WTC11 (cell line): ENCODE measurements around the gene DPP8. TPM values are rescaled to one million over a fixed set of nuclear protein-coding genes. Genes with fewer than 3 reads are reported as not detected.
A peak's percentile ranks its signal among the peaks of the same experiment; 100 is the strongest.

Experiments
- ATAC-seq: fragments of 200-7000 bp; cut with Tn5 transposase; 2 replicates; pipeline ENCODE4 v1.10.0; 2021; ENCODE audit warnings: mild to moderate bottlenecking, moderate library complexity
- CTCF ChIA-PET: fragments of 300-600 bp; sonication (Branson Sonifier 250); formaldehyde crosslinking; loops from one replicate; lab custom pipeline; 2021; ENCODE audit warnings: antibody characterized with exemption; lab: Charles Lee
- POLR2A ChIA-PET: fragments of 350-600 bp; sonication (Branson Sonifier 250); formaldehyde crosslinking; loops from one replicate; lab custom pipeline; 2021; ENCODE audit warnings: antibody characterized with exemption; lab: Charles Lee
- DNase-seq: peaks from one replicate; pipeline ENCODE4 v3.0.0; 2021; ENCODE audit warnings: low spot score
- H3K27ac Mint-ChIP-seq: 2 replicates; pipeline ENCODE4 v1.8.0; 2021; ENCODE audit warnings: mixed read lengths
- H3K27me3 Mint-ChIP-seq: 2 replicates; pipeline ENCODE4 v1.8.0; 2021; ENCODE audit warnings: low read depth, mild to moderate bottlenecking, moderate library complexity, mixed read lengths
- H3K36me3 Mint-ChIP-seq: 2 replicates; pipeline ENCODE4 v1.8.0; 2021; ENCODE audit warnings: mixed read lengths
- H3K4me1 Mint-ChIP-seq: 2 replicates; pipeline ENCODE4 v1.8.0; 2022; ENCODE audit warnings: mixed read lengths
- H3K4me3 Mint-ChIP-seq: 2 replicates; pipeline ENCODE4 v1.8.0; 2021; ENCODE audit warnings: mild to moderate bottlenecking, moderate library complexity, mixed read lengths
- H3K9me3 Mint-ChIP-seq: 2 replicates; pipeline ENCODE4 v1.8.0; 2021; ENCODE audit warnings: mixed read lengths
- GABPB1 ChIP-seq: sonication (generic); formaldehyde crosslinking; IDR thresholded peaks from 2 replicates; pipeline ENCODE4 v1.8.1; 2023; ENCODE audit warnings: mild to moderate bottlenecking, missing genetic modification reagents
- JAZF1 ChIP-seq: fragments of 250-450 bp; sonication (Bioruptor Pico); IDR thresholded peaks from 2 replicates; pipeline ENCODE4 v1.9.0; 2021; ENCODE audit warnings: moderate library complexity, mild to moderate bottlenecking, inconsistent platforms
- JUN ChIP-seq: sonication (generic); formaldehyde crosslinking; IDR thresholded peaks from 2 replicates; pipeline ENCODE4 v1.8.0; 2023; ENCODE audit warnings: mild to moderate bottlenecking, missing genetic modification reagents
- NR1H2 ChIP-seq: sonication (generic); formaldehyde crosslinking; IDR thresholded peaks from 2 replicates; pipeline ENCODE4 v1.9.0; 2021; ENCODE audit warnings: mild to moderate bottlenecking, moderate library complexity, missing genetic modification reagents
- NR3C1 ChIP-seq: sonication (generic); formaldehyde crosslinking; conservative IDR thresholded peaks from 2 replicates; pipeline ENCODE4 v1.8.1; 2023; ENCODE audit warnings: low read depth, mild to moderate bottlenecking, missing genetic modification reagents
- PRRX2 ChIP-seq: fragments of 250-450 bp; sonication (Bioruptor Pico); IDR thresholded peaks from 2 replicates; pipeline ENCODE4 v1.8.0; 2021; ENCODE audit warnings: mild to moderate bottlenecking
- ZNF121 ChIP-seq: sonication (generic); formaldehyde crosslinking; IDR thresholded peaks from 2 replicates; pipeline ENCODE4 v1.8.0; 2023; ENCODE audit warnings: missing genetic modification reagents
- ZNF219 ChIP-seq: sonication (generic); formaldehyde crosslinking; IDR thresholded peaks from 2 replicates; pipeline ENCODE4 v1.8.0; 2023; ENCODE audit warnings: missing genetic modification reagents, mild to moderate bottlenecking, borderline replicate concordance
- ZNF416 ChIP-seq: fragments of 250-450 bp; sonication (Bioruptor Pico); IDR thresholded peaks from 2 replicates; pipeline ENCODE4 v1.9.0; 2021; ENCODE audit warnings: mild to moderate bottlenecking, inconsistent platforms
- ZNF423 ChIP-seq: fragments of 250-450 bp; sonication (Bioruptor Pico); IDR thresholded peaks from 2 replicates; pipeline ENCODE4 v2.1.2; 2022; ENCODE audit warnings: mild to moderate bottlenecking, moderate library complexity
- total RNA-seq: library from RNA; stranded (reverse); gene quantifications from 3 replicates; pipeline ENCODE4 v1.2.3, GENCODE V29; 2021
- TF ChIP-seq, protein P1 (sequence below): sonication (generic); formaldehyde crosslinking; IDR thresholded peaks from 2 replicates; pipeline ENCODE4 v1.8.1; 2022; ENCODE audit warnings: mild to moderate bottlenecking, missing genetic modification reagents, moderate library complexity, borderline replicate concordance
- TF ChIP-seq, protein P2 (sequence below): sonication (generic); formaldehyde crosslinking; IDR thresholded peaks from 2 replicates; pipeline ENCODE4 v1.8.0; 2022; ENCODE audit warnings: mild to moderate bottlenecking, missing genetic modification reagents
- TF ChIP-seq, protein P3 (sequence below): fragments of 200-600 bp; IDR thresholded peaks from 2 replicates; pipeline ENCODE4 v1.8.0; 2022; ENCODE audit warnings: antibody characterized with exemption

DPP8 gene
- total RNA-seq, 1 experiment from 2014 or later = 31.9 TPM

- ATAC-seq (no peak), DNase-seq (no peak)
- no peaks in the 10 kb centered on the region for H3K9me3 Mint-ChIP-seq
- no peaks in the 10 kb centered on the region for H3K27me3 Mint-ChIP-seq
- no peak overlapping the region for H3K4me3 Mint-ChIP-seq
- ChIA-PET POLR2A (interaction anchor here (0.6 to 1.0 kb wide), 2 partner anchors 7 to 90 kb away, joined by 3 to 4 read pairs; no protein-coding TSS in a partner anchor), CTCF (interaction anchor here (0.6 to 4.2 kb wide), 4 partner anchors 9 to 48 kb away, joined by 3 to 36 read pairs (median 7); no protein-coding TSS in a partner anchor)
- no peaks in the 10 kb centered on the region; the same call in 1 of the 2 replicates for H3K36me3 Mint-ChIP-seq
- H3K4me1 Mint-ChIP-seq = peaks cover 90% of the 10 kb centered on the region
- TF ChIP-seq NR3C1 (CRISPR knock-in tag) (no peak), NR1H2 (CRISPR knock-in tag) (no peak), JAZF1 (no peak), JUN (no peak), GABPB1 (CRISPR knock-in tag) (no peak), ZNF121 (CRISPR knock-in tag) (no peak), PRRX2 (CRISPR knock-in tag) (no peak)
- TF ChIP-seq, protein P1, sequence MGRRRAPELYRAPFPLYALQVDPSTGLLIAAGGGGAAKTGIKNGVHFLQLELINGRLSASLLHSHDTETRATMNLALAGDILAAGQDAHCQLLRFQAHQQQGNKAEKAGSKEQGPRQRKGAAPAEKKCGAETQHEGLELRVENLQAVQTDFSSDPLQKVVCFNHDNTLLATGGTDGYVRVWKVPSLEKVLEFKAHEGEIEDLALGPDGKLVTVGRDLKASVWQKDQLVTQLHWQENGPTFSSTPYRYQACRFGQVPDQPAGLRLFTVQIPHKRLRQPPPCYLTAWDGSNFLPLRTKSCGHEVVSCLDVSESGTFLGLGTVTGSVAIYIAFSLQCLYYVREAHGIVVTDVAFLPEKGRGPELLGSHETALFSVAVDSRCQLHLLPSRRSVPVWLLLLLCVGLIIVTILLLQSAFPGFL (CRISPR knock-in tag) = no peak
- TF ChIP-seq, protein P2, sequence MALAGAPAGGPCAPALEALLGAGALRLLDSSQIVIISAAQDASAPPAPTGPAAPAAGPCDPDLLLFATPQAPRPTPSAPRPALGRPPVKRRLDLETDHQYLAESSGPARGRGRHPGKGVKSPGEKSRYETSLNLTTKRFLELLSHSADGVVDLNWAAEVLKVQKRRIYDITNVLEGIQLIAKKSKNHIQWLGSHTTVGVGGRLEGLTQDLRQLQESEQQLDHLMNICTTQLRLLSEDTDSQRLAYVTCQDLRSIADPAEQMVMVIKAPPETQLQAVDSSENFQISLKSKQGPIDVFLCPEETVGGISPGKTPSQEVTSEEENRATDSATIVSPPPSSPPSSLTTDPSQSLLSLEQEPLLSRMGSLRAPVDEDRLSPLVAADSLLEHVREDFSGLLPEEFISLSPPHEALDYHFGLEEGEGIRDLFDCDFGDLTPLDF (CRISPR knock-in tag) = no peak
- TF ChIP-seq, protein P3, sequence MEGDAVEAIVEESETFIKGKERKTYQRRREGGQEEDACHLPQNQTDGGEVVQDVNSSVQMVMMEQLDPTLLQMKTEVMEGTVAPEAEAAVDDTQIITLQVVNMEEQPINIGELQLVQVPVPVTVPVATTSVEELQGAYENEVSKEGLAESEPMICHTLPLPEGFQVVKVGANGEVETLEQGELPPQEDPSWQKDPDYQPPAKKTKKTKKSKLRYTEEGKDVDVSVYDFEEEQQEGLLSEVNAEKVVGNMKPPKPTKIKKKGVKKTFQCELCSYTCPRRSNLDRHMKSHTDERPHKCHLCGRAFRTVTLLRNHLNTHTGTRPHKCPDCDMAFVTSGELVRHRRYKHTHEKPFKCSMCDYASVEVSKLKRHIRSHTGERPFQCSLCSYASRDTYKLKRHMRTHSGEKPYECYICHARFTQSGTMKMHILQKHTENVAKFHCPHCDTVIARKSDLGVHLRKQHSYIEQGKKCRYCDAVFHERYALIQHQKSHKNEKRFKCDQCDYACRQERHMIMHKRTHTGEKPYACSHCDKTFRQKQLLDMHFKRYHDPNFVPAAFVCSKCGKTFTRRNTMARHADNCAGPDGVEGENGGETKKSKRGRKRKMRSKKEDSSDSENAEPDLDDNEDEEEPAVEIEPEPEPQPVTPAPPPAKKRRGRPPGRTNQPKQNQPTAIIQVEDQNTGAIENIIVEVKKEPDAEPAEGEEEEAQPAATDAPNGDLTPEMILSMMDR = no peak
- peak overlapping the region; percentile 100 for H3K27ac Mint-ChIP-seq
These were observed 103.7 kb downstream of the DPP8 start for GRCh38 chr15:65413760-65414144.

DNA sequence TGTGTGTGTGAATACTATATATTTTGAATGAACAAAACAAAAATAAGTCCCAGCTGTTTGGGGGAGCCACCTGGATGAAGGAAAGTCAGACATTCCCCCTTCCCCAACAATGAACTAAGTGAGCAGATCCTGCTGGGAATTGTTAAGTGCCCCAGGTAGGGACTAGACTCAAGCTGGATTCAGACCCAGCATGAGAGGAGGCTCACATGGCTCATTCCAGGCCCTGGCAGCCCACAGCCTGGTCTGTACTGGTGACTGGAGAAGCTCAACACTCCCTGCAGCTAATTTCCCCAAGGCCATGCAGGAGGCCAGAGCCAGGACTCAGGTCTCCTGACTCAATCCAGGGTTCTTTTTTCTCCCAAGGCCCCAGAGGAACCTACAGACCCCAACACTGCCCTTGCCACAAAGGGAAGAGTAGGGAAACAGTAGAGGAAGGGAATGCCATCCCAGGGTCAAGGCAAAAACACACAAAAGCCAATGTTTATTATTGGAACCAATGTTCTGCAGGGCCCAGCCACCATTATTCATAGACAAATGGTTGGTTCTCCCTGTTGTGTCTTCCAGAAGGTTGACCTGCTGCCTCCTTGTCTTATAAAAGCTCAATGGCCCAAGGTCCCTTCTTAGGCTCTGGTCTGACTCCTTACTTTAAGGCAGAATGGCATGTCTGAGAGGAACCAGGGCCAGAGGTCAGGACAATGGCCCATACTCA lies 104.3 kb downstream of the DPP8 start:
- CTCF ChIA-PET = interaction anchor here (0.7 to 4.2 kb wide), 4 partner anchors 12 to 95 kb away, joined by 3 to 36 read pairs (median 4); no protein-coding TSS in a partner anchor
- TF ChIP-seq ZNF423 (CRISPR knock-in tag) (peak; percentile 69; the same call in 1 of the 2 replicates), ZNF219 (CRISPR knock-in tag) (no peak)
- H3K27ac Mint-ChIP-seq = peak overlapping the region; percentile 100; the same call in 1 of the 2 replicates
- ATAC-seq (no peak), DNase-seq (no peak)
- no peaks in the 10 kb centered on the region; the same call in 1 of the 2 replicates for H3K36me3 Mint-ChIP-seq
- H3K27me3 Mint-ChIP-seq = no peaks in the 10 kb centered on the region
- POLR2A ChIA-PET = interaction anchor here (0.6 to 1.0 kb wide), 2 partner anchors 8 to 46 kb away, joined by 3 to 5 read pairs; no protein-coding TSS in a partner anchor
- no peak overlapping the region for H3K4me3 Mint-ChIP-seq
- no peaks in the 10 kb centered on the region for H3K9me3 Mint-ChIP-seq
- H3K4me1 Mint-ChIP-seq = peaks cover 87% of the 10 kb centered on the region

- no peak for DNase-seq
- peaks cover 81% of the 10 kb centered on the region for H3K4me1 Mint-ChIP-seq
- TF ChIP-seq NR3C1 (CRISPR knock-in tag) = no peak
- TF ChIP-seq ZNF416 = no peak
These were observed 104.9 kb downstream of the DPP8 start for GRCh38 chr15:65412556-65412955.

More at GRCh38 chr15:65412556-65412955, 104.9 kb downstream of the DPP8 start:
- H3K4me3 Mint-ChIP-seq = no peak overlapping the region
- peak overlapping the region; percentile 68; the same call in 1 of the 2 replicates for H3K27ac Mint-ChIP-seq
- POLR2A ChIA-PET = interaction anchor here (0.6 to 1.0 kb wide), 2 partner anchors 9 to 45 kb away, joined by 3 to 5 read pairs; no protein-coding TSS in a partner anchor
- ATAC-seq = no peak
- no peaks in the 10 kb centered on the region; the same call in 1 of the 2 replicates for H3K36me3 Mint-ChIP-seq
- CTCF ChIA-PET = interaction anchor here (0.7 to 4.2 kb wide), 4 partner anchors 12 to 94 kb away, joined by 3 to 36 read pairs (median 4); no protein-coding TSS in a partner anchor
- H3K9me3 Mint-ChIP-seq = no peaks in the 10 kb centered on the region
- no peaks in the 10 kb centered on the region for H3K27me3 Mint-ChIP-seq
